ENCODE measurements around the gene EPHA8.

DNA sequence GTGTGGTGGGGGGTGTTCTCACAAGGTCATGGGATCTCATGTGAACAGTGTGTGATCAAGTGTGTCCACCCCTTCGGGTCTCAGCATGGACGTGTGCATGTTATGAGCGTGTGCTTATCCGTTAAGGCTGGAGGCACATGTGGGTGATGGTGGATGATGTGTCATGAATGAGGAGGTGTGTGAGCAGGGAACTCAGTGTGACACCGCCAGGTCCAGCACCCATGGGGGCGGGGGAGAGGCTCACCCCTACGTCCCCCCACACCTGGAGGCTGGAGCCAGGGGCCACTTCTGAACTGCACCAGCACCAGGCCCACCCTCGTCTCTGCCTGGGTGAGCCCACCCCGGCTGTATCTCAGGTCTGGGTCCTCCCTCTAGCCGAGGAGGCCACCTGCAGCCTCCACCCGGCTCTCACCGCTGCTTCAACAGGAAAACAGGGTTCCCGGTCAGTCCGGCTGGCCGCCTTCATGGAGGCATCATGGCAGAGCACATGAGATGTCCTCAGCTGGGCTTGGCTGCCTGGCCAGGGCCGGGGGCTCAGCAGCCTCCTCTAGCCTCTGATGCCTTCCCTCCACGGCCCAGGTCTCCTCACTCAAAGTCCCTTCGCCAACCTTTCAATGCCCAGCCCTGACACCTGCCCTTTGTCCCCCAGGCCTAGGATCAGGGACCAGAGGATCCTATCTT lies 38.9 kb downstream of the EPHA8 start:
- TF ChIP-seq ZNF292 (CRISPR knock-in tag; IDR thresholded peaks at IDR 0.05; ENCODE audit: borderline replicate concordance, low read depth) = no peak
- TF ChIP-seq EP300 (IDR thresholded peaks at IDR 0.05; ENCODE audit: low read depth in 2 of 2, low read length in 2 of 2) = no peak
- no peak for TF ChIP-seq EP300 (CRISPR knock-in tag; IDR thresholded peaks at IDR 0.05; ENCODE audit: borderline replicate concordance)
- no peak for TF ChIP-seq KDM5A (IDR thresholded peaks at IDR 0.05; ENCODE audit: borderline replicate concordance, low read length)
- no peak for TF ChIP-seq HOXA7 (CRISPR knock-in tag; IDR thresholded peaks at IDR 0.05)
- TF ChIP-seq, protein P1, sequence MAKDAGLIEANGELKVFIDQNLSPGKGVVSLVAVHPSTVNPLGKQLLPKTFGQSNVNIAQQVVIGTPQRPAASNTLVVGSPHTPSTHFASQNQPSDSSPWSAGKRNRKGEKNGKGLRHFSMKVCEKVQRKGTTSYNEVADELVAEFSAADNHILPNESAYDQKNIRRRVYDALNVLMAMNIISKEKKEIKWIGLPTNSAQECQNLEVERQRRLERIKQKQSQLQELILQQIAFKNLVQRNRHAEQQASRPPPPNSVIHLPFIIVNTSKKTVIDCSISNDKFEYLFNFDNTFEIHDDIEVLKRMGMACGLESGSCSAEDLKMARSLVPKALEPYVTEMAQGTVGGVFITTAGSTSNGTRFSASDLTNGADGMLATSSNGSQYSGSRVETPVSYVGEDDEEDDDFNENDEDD (CRISPR knock-in tag; IDR thresholded peaks at IDR 0.05; ENCODE audit: borderline replicate concordance) = no peak
- no peak for TF ChIP-seq ZBTB43 (CRISPR knock-in tag; conservative IDR thresholded peaks at IDR 0.05)
- TF ChIP-seq EHMT2 (IDR thresholded peaks at IDR 0.05; ENCODE audit: borderline replicate concordance, low read depth, low read length) = no peak
- no peak for TF ChIP-seq SRF (IDR thresholded peaks at IDR 0.05; ENCODE audit: low read depth, low read length)
- no peak for TF ChIP-seq REST (IDR thresholded peaks at IDR 0.05; ENCODE audit: borderline replicate concordance in 1 of 2, low read depth in 1 of 2, low read length in 2 of 2)
- no peak for TF ChIP-seq ZNF335 (CRISPR knock-in tag; IDR thresholded peaks at IDR 0.05)
- TF ChIP-seq ZSCAN30 (CRISPR knock-in tag; IDR thresholded peaks at IDR 0.05) = no peak
- no peak for TF ChIP-seq ZBED4 (CRISPR knock-in tag; IDR thresholded peaks at IDR 0.05; ENCODE audit: borderline replicate concordance)
